Measurements from ENCODE around the gene SEMA6D. TPM values are rescaled to one million over a fixed set of nuclear protein-coding genes. Genes with fewer than 3 reads are reported as not detected.

The SEMA6D gene
- total and polyA plus RNA-seq, 10 of the 15 experiments (the other 5 are each of a cell fraction or from before 2014, with no cell fraction given), result 0.01 to 0.52 (median 0.09) TPM; not detected in 6

- Histone ChIP-seq H3K36me3 (ENCODE audit: control insufficient read depth in 2 of 2, insufficient read depth in 2 of 2, low read length in 1 of 2) (no peaks in the 10 kb centered on the region), H2AFZ (ENCODE audit: control insufficient read depth, low read depth, low read length) (no peak overlapping the region), H3K27me3 (replicated peaks in 1 of 2; ENCODE audit: control insufficient read depth in 2 of 2, insufficient read depth in 2 of 2, low read length in 1 of 2) (no peaks in the 10 kb centered on the region), H4K20me1 (ENCODE audit: control insufficient read depth, insufficient read depth) (no peaks in the 10 kb centered on the region), H3K4me1 (ENCODE audit: control insufficient read depth, insufficient read depth, low read length) (no peaks in the 10 kb centered on the region), H3K79me2 (ENCODE audit: control insufficient read depth, insufficient read depth, low read length) (no peaks in the 10 kb centered on the region), H3K27ac (ENCODE audit: control insufficient read depth, insufficient read depth) (no peak overlapping the region), H3K9ac (ENCODE audit: control insufficient read depth, insufficient read depth, low read length) (no peak overlapping the region), H3K4me2 (ENCODE audit: control insufficient read depth, insufficient read depth) (no peak overlapping the region), H3K9me3 (replicated peaks; ENCODE audit: control insufficient read depth, insufficient read depth, low read length) (no peaks in the 10 kb centered on the region), H3K4me3 (no peak overlapping the region)
- FAIRE-seq (no peak), ATAC-seq (no peak), DNase-seq (ENCODE audit: low read depth, low spot score) (no peak)
- BruUV-seq (replicated peaks), result no TSS peak
- ChIA-PET RAD21 (ENCODE audit: unreplicated experiment) (no interaction called here), CTCF (no interaction called here), POLR2A (no interaction called here), SMC1A (ENCODE audit: uncharacterized antibody, unreplicated experiment) (interaction anchor here (0.6 kb wide), 1 partner anchor 887 kb away, joined by 3 read pairs; no protein-coding TSS in a partner anchor)
- TF ChIP-seq SMC3 (IDR thresholded peaks at IDR 0.05; ENCODE audit: borderline replicate concordance, low read length) (no peak), MEF2B (IDR thresholded peaks at IDR 0.05; ENCODE audit: partially characterized antibody, poor library complexity, severe bottlenecking) (no peak), SKIL (IDR thresholded peaks at IDR 0.05; ENCODE audit: low read depth, poor library complexity, severe bottlenecking) (no peak), CREB1 (IDR thresholded peaks at IDR 0.05; ENCODE audit: low read depth) (no peak), LARP7 (IDR thresholded peaks at IDR 0.05) (no peak), ZNF274 (IDR thresholded peaks at IDR 0.05; ENCODE audit: insufficient read depth, insufficient read length) (no peak), MLLT1 (IDR thresholded peaks at IDR 0.05) (no peak), ZSCAN29 (IDR thresholded peaks at IDR 0.05) (no peak)
- 12% methylated on average over 5 of the region's 5 CpGs for WGBS (ENCODE audit: insufficient coverage, insufficient replicate concordance, low lambda C conversion rate, missing lambda C conversion rate)
- intact Hi-C loops (cut with micrococcal nuclease; ENCODE audit: unreplicated experiment) (no loop called here), in situ Hi-C loops (cut with MboI) (no loop called here)
Observed at GRCh38 chr15:47741907-47742306, 24.6 kb downstream of the SEMA6D start.
